Dermis blood vessel endothelial cell (primary cell): ENCODE data around the gene CELF4. TPM values are rescaled to one million over a fixed set of nuclear protein-coding genes. Genes with fewer than 3 reads are reported as not detected.
"Not testable (repeated sequence)": the region's sequence is repeated elsewhere in the genome, so short reads cannot be mapped to it uniquely, and the experiment has no call there.

ENCODE experiments used
- DNase-seq: peaks from one replicate; pipeline ENCODE4 v3.0.0; 2010
- total RNA-seq: library from RNA; depleted of rRNA; stranded (reverse); fragments of >200 nt; gene quantifications from 2 replicates; pipeline ENCODE4 v1.2.3, GENCODE V29; 2014

CELF4 gene
- total RNA-seq, 1 donor from 2014 or later: not detected

DNA sequence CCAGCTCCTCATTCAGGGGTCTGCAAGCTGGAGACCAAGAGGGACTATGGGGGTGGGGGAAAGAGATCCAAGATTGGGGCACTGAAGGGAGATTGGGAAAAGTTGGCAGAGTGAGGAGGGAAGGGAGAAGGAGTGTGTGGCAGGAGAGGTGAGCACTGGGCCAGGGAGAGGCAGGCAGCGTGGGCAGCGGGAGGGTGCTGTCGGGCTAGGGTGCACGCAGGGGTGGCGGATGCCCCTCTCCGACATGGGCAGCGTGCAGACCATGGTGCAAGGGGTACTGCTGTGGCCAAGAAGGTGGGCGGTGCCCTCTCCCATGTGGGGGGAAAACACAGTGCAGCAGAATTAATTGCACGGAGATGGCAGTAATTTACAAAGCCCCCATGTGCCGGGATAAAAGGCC, 74.1 kb downstream of the CELF4 start:
- no peak for DNase-seq

DNA sequence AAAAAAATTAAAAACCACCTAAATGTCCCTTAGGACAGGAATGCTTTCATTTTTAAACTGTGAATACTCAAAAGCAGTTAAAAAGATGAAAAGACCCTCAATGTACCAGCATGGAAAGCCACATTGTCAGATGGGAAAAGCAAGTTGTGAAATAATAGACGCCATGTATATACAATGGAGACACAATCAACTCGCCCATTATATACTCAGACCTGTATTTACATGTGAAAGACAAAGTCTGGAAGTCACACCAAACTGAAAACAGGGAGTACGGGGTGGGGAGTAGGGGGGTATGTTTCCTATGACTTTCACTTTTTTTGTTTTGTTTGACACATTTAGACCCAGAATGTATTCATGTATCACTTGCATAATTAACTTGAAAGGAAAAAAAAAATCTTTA, 75.6 kb downstream of the CELF4 start:
- DNase-seq: no peak

DNA sequence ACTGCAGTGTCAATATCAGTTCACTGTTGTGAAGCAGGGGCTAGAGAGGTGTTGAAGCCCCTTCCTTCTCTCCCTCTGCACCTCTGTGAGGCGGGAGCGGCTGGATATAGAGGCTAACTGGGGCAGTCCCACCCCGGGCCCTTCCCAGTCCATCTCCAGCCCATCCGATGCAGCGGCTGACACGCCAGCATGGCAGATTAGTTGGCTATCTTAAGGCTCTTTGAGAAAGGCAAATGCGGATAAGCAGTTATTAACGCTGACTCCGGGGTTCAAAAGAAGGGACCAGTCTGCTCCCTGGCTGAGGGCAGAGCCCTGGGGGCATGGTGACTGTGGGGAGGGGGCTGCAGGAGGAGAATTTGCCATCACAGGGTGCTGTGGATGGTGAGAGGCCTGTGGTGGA, 76.6 kb downstream of the CELF4 start:
- no peak for DNase-seq

GRCh38 chr18:37487400-37487867, 78.2 kb downstream of the CELF4 start:
- DNase-seq: peak; percentile 10

DNA sequence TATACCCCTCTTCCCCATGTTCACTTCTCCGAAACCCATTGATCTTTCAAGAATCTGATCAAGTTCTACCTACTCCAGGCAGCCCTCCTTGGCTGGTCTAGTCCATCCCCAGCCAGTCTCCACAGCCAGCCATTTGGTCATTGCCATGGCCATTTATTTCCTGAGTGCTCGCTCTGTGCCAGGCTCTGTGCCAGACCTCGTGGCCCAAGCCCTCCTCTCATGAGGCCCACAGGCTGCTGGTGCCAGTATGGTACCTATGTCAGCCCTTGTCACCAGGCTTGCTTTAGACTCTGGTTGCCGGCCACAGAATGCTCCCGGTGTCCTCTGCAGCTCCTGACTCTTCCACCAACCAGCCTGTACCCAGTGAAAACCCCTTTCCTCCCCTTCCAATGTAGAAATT, 78.8 kb downstream of the CELF4 start:
- DNase-seq: no peak

GRCh38 chr18:37484983-37485834, 80.4 kb downstream of the CELF4 start:
- DNase-seq: peak; percentile 40

DNA sequence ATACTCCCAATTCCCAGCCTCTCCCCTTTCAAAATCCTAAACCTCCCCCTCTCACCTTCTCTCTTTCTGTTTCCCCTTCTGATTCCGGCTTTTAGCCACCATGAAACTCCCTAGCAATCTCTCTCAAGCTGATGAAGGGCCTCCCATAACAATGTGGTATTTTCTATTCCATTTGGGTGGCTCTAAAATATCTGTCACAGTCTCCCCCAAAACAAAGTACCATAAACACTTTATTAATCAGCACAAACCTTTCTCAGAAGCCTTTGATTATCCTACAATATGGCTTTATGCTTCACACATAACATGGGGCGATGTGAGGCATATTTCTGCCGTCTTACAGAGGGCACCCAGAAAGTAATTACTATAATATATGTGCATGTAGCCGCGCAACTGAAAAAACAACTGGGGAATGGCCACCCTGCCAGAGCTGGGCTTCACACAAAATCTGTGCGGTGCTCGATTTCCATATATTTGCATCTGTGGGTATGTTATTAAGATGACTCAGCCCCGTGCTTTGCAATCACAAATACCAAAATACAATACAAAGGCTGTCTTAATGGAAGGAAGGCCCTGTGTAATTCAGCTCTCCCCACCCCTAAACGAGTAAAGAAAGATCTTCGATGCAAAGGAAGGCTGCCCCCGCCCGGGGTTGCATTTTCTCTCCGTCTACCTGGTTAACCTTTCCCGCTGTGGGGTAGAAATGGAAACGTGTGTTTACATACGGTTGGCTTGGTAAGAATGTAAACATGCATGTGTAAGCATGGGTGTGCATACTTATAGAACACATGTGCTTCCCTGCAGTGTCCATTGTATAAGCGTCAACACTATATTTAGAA, 81.4 kb downstream of the CELF4 start:
- no peak for DNase-seq

DNA sequence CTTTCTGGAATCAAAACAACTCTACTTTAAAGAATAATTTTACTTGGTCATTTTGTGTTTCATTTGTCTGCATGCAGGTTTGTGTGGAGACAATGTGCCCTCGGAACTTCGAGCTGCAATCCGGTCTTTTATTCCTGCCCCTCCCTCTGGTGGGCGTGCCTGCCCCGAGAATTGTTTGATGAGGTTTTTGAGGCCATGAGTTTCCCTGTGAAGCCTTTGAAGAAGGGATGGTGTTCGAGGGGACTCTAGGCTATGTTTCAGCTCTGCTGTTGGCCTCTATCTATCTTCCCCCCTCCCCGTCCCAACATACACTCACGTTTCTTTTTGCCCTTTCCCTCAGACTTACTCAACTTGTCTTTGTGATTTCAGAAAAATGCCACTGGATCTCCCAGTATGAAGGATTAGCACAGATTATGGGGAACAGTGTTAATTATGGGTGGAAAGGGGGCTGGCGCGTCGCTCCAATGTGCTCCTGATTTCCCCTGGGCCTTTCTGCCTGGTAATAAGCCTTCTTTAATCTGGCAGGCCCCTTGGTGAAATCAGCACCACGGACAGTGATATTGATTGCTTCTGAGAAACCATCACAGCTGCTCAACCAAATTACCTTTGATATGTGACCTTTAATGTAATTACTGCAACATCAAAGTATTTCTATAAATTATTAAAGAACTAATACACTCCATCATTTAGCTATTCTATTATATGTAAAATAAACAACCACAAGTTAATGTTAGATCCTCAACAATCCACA, 82.2 kb downstream of the CELF4 start:
- peak; percentile 47 for DNase-seq

- no peak for DNase-seq
These were observed 83.2 kb downstream of the CELF4 start for GRCh38 chr18:37482433-37482832.

- DNase-seq: no peak
These were observed 83.6 kb downstream of the CELF4 start for GRCh38 chr18:37482002-37482401.

DNA sequence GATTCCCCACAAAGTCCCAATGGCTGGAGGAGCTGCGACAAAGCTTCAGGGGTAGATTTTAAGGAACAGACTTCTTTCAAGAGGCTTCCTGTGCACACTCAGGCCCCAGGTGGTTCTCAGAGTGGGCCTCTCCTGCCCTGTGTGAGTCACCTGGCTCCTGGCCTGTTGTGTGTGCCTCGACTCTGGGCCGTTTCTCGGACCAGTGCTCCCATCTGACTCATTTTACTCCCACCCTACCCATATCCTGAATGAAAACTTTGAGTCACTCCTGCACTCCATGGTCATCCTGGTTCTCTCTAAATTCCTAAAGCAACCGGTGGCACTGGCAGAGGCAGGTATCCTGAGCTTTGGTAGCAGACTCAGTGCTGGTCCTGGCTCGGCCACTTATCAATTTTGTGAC, 84.1 kb downstream of the CELF4 start:
- no peak for DNase-seq

- no peak for DNase-seq
These were observed 84.5 kb downstream of the CELF4 start for GRCh38 chr18:37481072-37481471.

GRCh38 chr18:37476611-37477295, 88.8 kb downstream of the CELF4 start:
- DNase-seq: no peak

DNA sequence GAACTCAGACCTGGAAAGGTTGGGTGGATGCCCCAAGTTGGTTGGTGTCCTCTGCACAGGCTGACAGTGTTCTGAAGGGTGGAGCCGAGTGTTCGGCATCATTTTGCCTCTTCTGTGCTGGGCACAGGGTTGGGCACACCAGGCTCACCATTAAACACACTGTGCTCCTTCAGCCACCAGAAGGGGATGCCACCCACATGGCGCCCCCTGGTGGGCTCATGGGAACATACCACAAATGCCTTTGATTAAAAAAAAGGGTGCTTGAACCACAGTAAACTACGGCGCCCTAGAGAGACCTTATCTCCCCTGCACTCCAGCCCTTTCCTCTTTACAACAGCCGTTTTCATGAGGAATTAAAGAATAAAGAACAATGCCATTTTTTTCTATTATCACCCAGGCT, 89.4 kb downstream of the CELF4 start:
- DNase-seq: peak; percentile 56

DNA sequence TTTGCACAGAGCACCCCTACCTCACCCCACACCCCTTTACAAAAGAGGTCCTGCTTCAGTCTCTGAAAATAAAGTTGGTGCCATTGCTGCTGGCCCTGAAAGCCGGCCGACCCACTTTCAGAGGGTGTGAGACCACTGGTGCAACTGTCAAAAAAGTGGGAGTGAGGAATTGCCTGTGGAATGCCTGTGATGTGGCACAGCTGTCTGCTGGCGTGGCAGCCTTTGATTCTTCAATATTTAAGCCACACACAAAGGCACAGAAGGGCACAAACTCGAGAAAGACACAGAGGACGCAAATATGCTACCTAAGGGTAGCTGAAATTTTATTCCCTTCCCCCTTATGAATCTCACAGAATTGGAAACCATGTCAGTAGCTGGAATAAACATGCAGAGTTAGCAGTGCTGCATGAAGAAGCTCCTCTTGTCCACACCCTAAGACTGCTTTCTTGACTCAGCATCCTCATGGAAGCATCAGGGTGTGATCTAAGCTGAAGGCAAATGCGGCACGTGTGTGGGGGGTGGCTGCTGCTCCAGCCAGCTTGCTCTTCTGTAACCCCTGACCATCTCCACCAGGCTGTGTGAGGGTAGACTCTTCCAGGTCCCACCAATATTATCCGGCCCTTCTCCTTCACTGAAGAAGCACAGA, 92.3 kb downstream of the CELF4 start:
- DNase-seq: no peak

DNA sequence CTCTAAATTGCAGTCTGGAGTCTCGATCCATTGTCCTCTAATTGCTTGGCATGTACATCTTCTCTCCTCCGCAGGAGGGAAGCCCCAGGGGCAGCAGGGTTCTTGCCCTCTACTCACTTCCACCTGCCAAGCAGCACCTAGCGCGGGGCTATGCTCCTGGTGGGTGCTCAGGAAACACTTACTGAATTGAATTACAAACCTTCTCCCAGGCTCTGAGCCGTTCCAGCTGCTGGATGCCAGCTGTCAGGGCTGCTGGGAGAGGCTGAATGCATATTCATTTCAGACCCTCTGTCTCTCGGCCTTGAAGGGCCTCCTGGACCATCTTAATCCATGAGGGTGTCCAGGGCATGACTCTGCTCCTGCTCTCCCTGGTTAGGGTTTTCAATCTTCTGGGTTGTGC, 94.0 kb downstream of the CELF4 start:
- no peak for DNase-seq

DNA sequence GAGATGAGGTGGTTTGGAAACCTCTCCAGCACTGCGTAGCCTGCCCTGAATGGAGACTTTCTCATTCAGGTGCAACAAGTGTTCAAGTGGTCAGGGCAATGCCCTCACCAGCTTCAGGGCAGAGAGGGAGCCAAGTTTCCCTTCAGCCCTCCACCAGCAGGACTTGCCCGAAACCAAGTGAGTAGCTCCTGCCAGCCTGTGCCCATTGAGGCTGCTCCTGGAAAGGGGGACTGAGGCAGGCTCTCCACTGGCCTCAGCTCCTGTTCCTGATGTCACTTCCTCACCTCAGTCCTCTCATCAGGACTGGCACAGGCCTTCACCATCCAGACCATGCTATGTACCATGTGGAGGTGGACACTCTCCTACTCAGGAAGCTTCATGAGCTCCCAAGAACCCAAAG, 94.6 kb downstream of the CELF4 start:
- DNase-seq: no peak

DNA sequence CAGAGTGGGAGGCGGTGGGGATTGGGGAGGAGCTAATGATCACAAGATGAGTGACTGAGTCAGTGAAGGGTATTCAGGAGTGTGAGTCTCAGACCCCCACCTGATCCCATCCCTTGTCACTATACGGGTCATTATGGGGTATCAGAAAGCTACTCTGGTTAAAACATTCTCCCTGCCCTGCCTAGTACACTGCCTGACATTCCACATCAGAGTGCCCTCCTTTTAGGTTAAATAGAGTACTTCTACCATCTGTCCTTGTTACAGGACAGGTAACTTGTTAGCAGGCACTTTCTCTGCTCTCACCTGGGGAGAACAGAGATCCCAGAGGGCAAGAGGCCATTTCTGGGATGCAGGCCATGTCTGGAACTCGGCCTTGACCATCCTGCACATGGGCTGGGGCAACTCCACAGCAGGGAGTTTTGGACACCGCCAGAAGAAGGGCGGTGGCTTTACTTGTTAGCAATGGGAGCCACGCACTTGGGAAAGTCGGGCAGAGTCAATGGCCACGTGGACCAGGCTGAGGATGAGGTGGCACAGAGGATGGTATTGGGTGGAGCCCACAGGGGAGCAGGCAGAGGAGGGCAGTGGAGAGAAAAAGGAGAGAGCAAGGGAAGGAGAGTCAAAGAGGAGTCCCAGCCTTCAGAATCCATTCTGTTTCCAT, 98.5 kb downstream of the CELF4 start:
- DNase-seq: no peak

DNA sequence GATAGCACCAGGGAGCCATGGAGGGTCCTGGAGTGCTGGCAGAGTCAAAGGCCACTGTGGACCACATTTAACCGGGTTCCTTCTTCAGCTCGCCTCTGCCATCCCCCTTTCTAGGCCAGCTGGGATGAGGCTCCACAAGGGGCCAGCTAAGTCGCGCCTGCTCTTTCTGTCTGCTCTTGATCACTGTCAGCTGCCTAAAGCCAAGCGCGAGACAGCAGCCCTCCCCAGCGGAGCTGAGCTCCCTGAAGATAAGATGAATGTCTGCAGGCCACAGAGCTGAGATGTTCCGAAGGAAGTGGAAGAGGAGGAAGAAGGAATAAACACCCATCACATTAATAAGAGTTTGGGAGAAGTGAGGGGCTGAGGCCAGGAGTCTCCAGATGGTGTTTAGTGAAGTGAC, 99.6 kb downstream of the CELF4 start:
- no peak for DNase-seq

DNA sequence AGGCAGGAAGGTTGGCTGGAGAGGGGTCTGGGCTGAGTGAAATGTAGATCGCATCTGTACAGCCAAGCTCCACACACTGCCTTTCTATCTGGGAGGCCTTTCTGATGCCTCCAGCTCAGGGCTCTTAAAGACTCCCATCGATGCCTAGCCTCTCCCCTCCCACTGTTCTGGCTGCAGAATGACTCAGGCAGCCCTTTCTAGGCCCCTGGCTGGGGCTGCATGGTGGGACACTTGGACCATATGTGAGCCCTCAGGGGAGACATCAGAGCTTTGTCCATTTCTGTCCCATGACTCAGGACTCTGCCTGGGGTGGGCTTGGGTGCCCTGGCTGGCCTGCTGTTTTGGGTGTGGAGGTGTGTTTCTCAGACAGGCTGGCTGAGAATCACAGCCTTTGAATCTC, 101.3 kb downstream of the CELF4 start:
- no peak for DNase-seq

DNA sequence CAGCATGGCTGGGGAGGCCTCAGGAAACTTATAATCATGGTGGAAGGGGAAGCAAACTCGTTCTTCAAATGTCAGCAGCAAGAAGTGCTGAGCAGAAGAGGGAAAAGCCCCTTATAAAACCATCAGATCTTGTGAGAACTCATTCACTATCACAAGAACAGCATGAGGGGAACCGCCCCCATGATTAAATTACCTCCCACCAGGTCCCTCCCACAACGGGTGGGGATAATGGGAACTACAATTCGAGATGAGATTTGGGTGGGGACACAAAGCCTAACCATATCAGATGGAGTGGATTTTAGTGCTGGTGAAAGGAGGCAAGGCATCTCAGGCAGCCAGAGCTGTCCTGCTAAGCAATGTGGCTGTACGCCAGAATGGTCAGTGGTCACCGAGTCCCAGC, 104.3 kb downstream of the CELF4 start:
- DNase-seq: not testable (repeated sequence)
